Measurements from ENCODE around the gene GPX2. TPM values are rescaled to one million over a fixed set of nuclear protein-coding genes. Genes with fewer than 3 reads are reported as not detected.

The GPX2 gene
- total RNA-seq, 1 donor from 2014 or later = 0.63 TPM

DNA sequence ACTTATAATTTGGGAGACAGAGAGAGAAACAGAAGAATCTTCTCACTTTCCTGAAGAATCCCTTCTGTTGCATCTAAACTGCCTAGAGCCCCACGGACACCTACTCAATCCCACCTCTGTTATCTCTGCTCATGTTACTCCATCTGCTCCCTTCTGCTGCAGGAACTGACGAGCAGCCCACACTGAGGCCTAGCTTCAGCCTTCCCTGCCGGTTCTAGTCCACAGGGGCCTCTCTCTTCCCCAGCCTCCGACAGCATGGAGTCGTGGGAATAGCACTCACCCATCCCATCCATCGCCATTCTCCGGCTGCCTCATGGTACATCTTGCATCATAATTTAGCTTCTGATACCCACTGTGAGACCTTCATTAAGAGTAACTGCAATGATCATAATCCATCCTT, 25.6 kb upstream of the GPX2 start:
- peaks cover 3% of the 10 kb centered on the region for H3K36me3 Mint-ChIP-seq
- DNase-seq (ENCODE audit: low spot score in 2 of 2, unreplicated experiment in 2 of 2) = no peak
- H3K4me3 Mint-ChIP-seq = no peak overlapping the region
- H3K4me1 Mint-ChIP-seq = peaks cover 30% of the 10 kb centered on the region
- TF ChIP-seq, protein P1, sequence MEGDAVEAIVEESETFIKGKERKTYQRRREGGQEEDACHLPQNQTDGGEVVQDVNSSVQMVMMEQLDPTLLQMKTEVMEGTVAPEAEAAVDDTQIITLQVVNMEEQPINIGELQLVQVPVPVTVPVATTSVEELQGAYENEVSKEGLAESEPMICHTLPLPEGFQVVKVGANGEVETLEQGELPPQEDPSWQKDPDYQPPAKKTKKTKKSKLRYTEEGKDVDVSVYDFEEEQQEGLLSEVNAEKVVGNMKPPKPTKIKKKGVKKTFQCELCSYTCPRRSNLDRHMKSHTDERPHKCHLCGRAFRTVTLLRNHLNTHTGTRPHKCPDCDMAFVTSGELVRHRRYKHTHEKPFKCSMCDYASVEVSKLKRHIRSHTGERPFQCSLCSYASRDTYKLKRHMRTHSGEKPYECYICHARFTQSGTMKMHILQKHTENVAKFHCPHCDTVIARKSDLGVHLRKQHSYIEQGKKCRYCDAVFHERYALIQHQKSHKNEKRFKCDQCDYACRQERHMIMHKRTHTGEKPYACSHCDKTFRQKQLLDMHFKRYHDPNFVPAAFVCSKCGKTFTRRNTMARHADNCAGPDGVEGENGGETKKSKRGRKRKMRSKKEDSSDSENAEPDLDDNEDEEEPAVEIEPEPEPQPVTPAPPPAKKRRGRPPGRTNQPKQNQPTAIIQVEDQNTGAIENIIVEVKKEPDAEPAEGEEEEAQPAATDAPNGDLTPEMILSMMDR (IDR thresholded peaks at IDR 0.05; ENCODE audit: unreplicated experiment) = no peak
- H3K9me3 Mint-ChIP-seq = no peaks in the 10 kb centered on the region
- no peak overlapping the region for H3K27ac Mint-ChIP-seq
- no peaks in the 10 kb centered on the region for H3K27me3 Mint-ChIP-seq (ENCODE audit: low read depth)

DNA sequence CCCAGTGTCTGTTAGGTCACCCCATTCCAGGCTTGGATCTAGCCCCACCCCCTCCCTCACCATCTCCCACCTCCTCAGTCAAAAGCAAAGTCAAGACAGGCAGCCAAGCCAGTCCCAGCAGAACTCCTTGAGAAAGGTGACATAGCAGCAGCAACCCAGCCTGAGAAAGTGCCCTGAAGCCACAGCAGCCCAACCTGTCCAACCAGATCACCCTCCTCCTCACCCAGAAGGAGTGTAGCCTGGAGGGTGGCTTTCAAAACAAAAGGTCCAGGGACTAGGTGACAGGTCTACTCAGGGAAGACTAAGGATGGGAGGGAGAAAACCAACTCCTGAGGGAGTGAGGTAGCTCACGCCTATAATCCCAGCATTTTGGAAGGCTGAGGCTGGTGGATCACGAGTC, 24.4 kb upstream of the GPX2 start:
- no peaks in the 10 kb centered on the region for H3K9me3 Mint-ChIP-seq
- no peak overlapping the region for H3K4me3 Mint-ChIP-seq
- peaks cover 3% of the 10 kb centered on the region for H3K36me3 Mint-ChIP-seq
- TF ChIP-seq, protein P1 (IDR thresholded peaks at IDR 0.05; ENCODE audit: unreplicated experiment) = no peak
- H3K27ac Mint-ChIP-seq = peak overlapping the region; percentile 83
- no peaks in the 10 kb centered on the region for H3K27me3 Mint-ChIP-seq (ENCODE audit: low read depth)
- peaks cover 30% of the 10 kb centered on the region for H3K4me1 Mint-ChIP-seq
- DNase-seq (ENCODE audit: low spot score in 2 of 2, unreplicated experiment in 2 of 2) = no peak

DNA sequence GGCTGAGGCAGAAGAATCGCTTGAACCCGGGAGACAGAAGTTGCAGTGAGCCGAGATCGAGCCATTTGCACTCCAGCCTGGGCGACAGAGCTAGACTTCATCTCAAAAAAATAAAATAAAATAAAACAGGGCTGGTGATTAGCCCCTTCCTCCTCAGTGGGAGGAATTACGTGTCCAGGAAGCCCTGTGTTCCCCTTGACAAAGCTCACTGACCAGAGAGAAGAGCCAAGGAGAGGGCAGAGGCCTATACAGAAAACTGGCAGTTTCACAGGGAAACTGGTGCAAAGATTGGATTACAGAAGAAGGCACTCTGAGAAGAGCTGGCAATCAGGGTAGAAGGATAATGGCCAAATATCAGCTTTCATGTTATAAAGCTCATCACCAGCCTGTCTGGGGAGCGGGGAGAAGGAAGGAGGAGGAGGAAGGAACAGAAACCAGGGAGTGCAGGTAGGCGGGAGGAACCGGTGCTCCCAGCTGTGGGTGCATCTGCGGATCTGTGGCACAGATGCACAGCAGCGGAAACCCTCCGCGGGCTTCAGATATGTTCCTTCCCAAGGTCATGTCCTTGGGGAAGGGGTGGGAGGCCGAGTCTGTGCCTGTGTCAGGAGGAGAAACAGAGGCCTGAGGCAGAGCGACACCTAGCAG, 22.9 kb upstream of the GPX2 start:
- H3K9me3 Mint-ChIP-seq = no peaks in the 10 kb centered on the region
- H3K36me3 Mint-ChIP-seq = peaks cover 3% of the 10 kb centered on the region
- no peaks in the 10 kb centered on the region for H3K27me3 Mint-ChIP-seq (ENCODE audit: low read depth)
- H3K27ac Mint-ChIP-seq = no peak overlapping the region
- no peak for DNase-seq (ENCODE audit: low spot score in 2 of 2, unreplicated experiment in 2 of 2)
- H3K4me3 Mint-ChIP-seq = no peak overlapping the region
- TF ChIP-seq, protein P1 (IDR thresholded peaks at IDR 0.05; ENCODE audit: unreplicated experiment) = no peak
- H3K4me1 Mint-ChIP-seq = peaks cover 20% of the 10 kb centered on the region

DNA sequence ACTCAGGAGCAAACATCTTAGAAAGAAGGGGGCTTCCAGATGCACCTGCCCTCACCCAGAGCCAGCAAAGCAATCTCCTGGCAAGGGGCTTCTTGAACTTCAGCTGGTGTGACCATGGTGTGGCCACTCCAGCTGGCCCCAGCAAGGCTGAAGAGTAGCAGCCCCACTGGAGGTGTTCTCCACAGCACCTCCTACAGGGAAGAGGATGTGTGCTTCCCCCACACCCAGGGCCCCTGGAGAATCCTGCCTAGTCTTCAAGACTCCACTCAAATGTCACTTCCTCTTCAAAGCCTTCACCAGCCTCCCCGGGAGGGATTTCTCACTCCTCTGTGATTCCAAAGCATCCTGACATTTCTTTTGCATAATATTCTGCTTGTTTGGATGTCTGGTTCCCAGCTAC, 21.1 kb upstream of the GPX2 start:
- Mint-ChIP-seq H3K27me3 (ENCODE audit: low read depth) (no peaks in the 10 kb centered on the region), H3K4me3 (no peak overlapping the region), H3K9me3 (no peaks in the 10 kb centered on the region), H3K4me1 (peaks cover 15% of the 10 kb centered on the region), H3K27ac (no peak overlapping the region), H3K36me3 (peaks cover 3% of the 10 kb centered on the region)
- DNase-seq (ENCODE audit: low spot score in 2 of 2, unreplicated experiment in 2 of 2) = no peak
- TF ChIP-seq, protein P1 (IDR thresholded peaks at IDR 0.05; ENCODE audit: unreplicated experiment) = no peak

DNA sequence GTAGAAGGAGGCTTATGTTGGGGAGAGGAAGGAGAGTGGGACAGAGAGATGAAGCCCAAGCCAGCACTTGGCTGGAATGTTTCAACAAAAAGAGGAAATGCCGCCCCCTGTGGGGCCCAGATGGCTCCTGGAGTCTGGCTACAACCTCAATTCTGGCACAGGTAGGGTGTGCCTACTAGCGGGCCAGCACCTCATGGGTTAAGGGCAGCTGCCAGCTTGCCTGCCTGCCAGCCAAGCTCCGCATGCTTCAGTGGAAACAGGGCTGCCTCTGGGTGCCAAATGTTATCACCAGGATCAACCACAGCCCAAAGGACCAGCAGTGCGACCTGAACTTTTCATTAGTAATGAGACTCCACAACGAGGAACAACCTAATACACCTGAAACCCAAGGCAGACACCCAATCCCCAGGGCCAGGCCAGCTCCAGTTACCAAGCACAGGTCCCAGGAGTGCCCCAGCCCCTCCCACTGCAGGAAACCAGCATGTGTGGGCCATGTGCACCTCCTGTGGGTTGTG, 18.3 kb upstream of the GPX2 start:
- no peak overlapping the region for H3K27ac Mint-ChIP-seq
- H3K36me3 Mint-ChIP-seq = peaks cover 7% of the 10 kb centered on the region
- peaks cover 3% of the 10 kb centered on the region for H3K4me1 Mint-ChIP-seq
- no peak for DNase-seq (ENCODE audit: low spot score in 2 of 2, unreplicated experiment in 2 of 2)
- no peak overlapping the region for H3K4me3 Mint-ChIP-seq
- no peaks in the 10 kb centered on the region for H3K9me3 Mint-ChIP-seq
- no peaks in the 10 kb centered on the region for H3K27me3 Mint-ChIP-seq (ENCODE audit: low read depth)
- TF ChIP-seq, protein P1 (IDR thresholded peaks at IDR 0.05; ENCODE audit: unreplicated experiment) = no peak
